H1 (cell line): ENCODE measurements around the gene AFAP1L2. TPM values are rescaled to one million over a fixed set of nuclear protein-coding genes. Genes with fewer than 3 reads are reported as not detected.
A peak's percentile ranks its signal among the peaks of the same experiment; 100 is the strongest.

Experiments
- CTCF ChIA-PET: fragments of 300-600 bp; sonication (Branson Sonifier 250); formaldehyde crosslinking; loops from one replicate; lab custom pipeline; 2021; ENCODE audit not compliant: partially characterized antibody; lab: Charles Lee
- POLR2A ChIA-PET: fragments of 300-600 bp; sonication (Branson Sonifier 250); formaldehyde crosslinking; loops from one replicate; lab custom pipeline; 2021; ENCODE audit warnings: inconsistent platforms; ENCODE audit not compliant: partially characterized antibody; lab: Charles Lee
- DNase-seq, 2 experiments: peaks; one replicate each; pipeline versions ENCODE4 v3.0.0 to v3.0.0-alpha.2; 2010 to 2022; ENCODE audit warnings: low spot score in 2 of 2, low read depth in 1 of 2, mixed read lengths in 1 of 2
- FAIRE-seq: peaks from 2 replicates; lab custom pipeline; 2011; peaks lifted over from hg19 to GRCh38; lab: Jason Lieb, UNC
- H2AFZ ChIP-seq: 2 replicates; pipeline ENCODE4 v1.8.1; 2012; ENCODE audit warnings: low read length, inconsistent platforms
- H2AK5ac ChIP-seq: 2 replicates; pipeline ENCODE4 v1.6.1; 2013; ENCODE audit warnings: low read depth, low read length
- H2BK120ac ChIP-seq: replicated peaks from 2 replicates; pipeline ENCODE3; 2013; ENCODE audit warnings: low read depth, low read length, inconsistent platforms
- H2BK12ac ChIP-seq: 2 replicates; pipeline ENCODE4 v1.6.1; 2013; ENCODE audit warnings: low read depth, low read length
- H2BK15ac ChIP-seq: 2 replicates; pipeline ENCODE4 v1.6.1; 2013; ENCODE audit warnings: low read length
- H2BK20ac ChIP-seq: 2 replicates; pipeline ENCODE4 v1.6.1; 2013; ENCODE audit warnings: low read length
- H2BK5ac ChIP-seq: 2 replicates; pipeline ENCODE4 v1.6.1; 2013; ENCODE audit warnings: low read depth, low read length
- H3K14ac ChIP-seq: 2 replicates; pipeline ENCODE4 v1.6.1; 2013; ENCODE audit warnings: inconsistent platforms; ENCODE audit not compliant: insufficient read length
- H3K18ac ChIP-seq: 2 replicates; pipeline ENCODE4 v1.6.1; 2013; ENCODE audit warnings: low read length; ENCODE audit errors: extremely low read depth
- H3K23ac ChIP-seq: 2 replicates; pipeline ENCODE4 v1.6.1; 2013; ENCODE audit warnings: inconsistent platforms; ENCODE audit not compliant: insufficient read length
- H3K23me2 ChIP-seq: 2 replicates; pipeline ENCODE4 v1.6.1; 2013; ENCODE audit warnings: low read depth, low read length
- H3K27ac ChIP-seq: 2 replicates; pipeline ENCODE4 v1.6.1; 2011; ENCODE audit warnings: low read depth, low read length, inconsistent platforms
- H3K27me3 ChIP-seq, 4 experiments: replicated peaks in 1 of 4; 1 replicate in 1 of 4; 2 replicates in 3 of 4; pipeline versions ENCODE4 v1.6.1 to v1.8.1; 2011 to 2013; ENCODE audit warnings: low read length in 3 of 4, mild to moderate bottlenecking in 3 of 4, inconsistent platforms in 2 of 4, mixed read lengths in 2 of 4, moderate library complexity in 1 of 4; ENCODE audit not compliant: control insufficient read depth in 3 of 4, insufficient read depth in 3 of 4; ENCODE audit errors: extremely low read depth in 1 of 4
- H3K36me3 ChIP-seq, 4 experiments: 2 replicates each; pipeline versions ENCODE4 v1.6.1 to v1.8.1; 2011 to 2013; ENCODE audit warnings: mild to moderate bottlenecking in 4 of 4, low read length in 3 of 4, moderate library complexity in 2 of 4, control low read depth in 1 of 4, inconsistent platforms in 1 of 4; ENCODE audit not compliant: insufficient read depth in 4 of 4, control insufficient read depth in 2 of 4
- H3K4ac ChIP-seq: replicated peaks from 2 replicates; pipeline ENCODE3; 2013; ENCODE audit warnings: low read length, low read depth, mixed read lengths, inconsistent platforms; ENCODE audit not compliant: insufficient read length
- H3K4me1 ChIP-seq, 4 experiments: replicated peaks in 1 of 4; 1 replicate in 1 of 4; 2 replicates in 3 of 4; pipeline versions ENCODE4 v1.6.1 to v1.8.1; 2011 to 2013; ENCODE audit warnings: low read length in 3 of 4, inconsistent platforms in 2 of 4, mixed read lengths in 1 of 4; ENCODE audit not compliant: insufficient read depth in 4 of 4, control insufficient read depth in 3 of 4
- H3K4me2 ChIP-seq, 2 experiments: 2 replicates each; pipeline versions ENCODE4 v1.6.1 to v1.8.1; 2011 to 2013; ENCODE audit warnings: low read depth in 2 of 2, low read length in 2 of 2, control low read depth in 1 of 2, inconsistent platforms in 1 of 2, mild to moderate bottlenecking in 1 of 2; ENCODE audit not compliant: insufficient read depth in 1 of 2
- H3K4me3 ChIP-seq, 4 experiments: fragments of 200-600, 300-600 bp in 1 of 4; sonication (generic), shearing (Covaris generic), sonication (Bioruptor Twin) in 1 of 4; 2 replicates each; pipeline versions ENCODE4 v1.5.1 to v1.8.1; 2011 to 2016; ENCODE audit warnings: low read length in 4 of 4, low read depth in 3 of 4, control low read depth in 2 of 4, inconsistent platforms in 2 of 4, mild to moderate bottlenecking in 2 of 4, mixed read lengths in 1 of 4, moderate library complexity in 1 of 4; ENCODE audit not compliant: insufficient read depth in 2 of 4; ENCODE audit errors: extremely low read depth in 1 of 4
- H3K56ac ChIP-seq: replicated peaks from 2 replicates; pipeline ENCODE3; 2013; ENCODE audit warnings: low read depth, mild to moderate bottlenecking, mixed read lengths, low read length, inconsistent platforms; ENCODE audit not compliant: insufficient read length
- H3K79me1 ChIP-seq: 2 replicates; pipeline ENCODE4 v1.6.1; 2013; ENCODE audit warnings: low read depth, low read length, control low read depth
- H3K79me2 ChIP-seq, 2 experiments: 2 replicates each; pipeline versions ENCODE4 v1.6.1 to v1.8.1; 2012 to 2013; ENCODE audit warnings: low read length in 2 of 2, mild to moderate bottlenecking in 2 of 2, inconsistent platforms in 1 of 2; ENCODE audit not compliant: insufficient read depth in 2 of 2, control insufficient read depth in 1 of 2
- H3K9ac ChIP-seq, 4 experiments: replicated peaks in 1 of 4; 1 replicate in 1 of 4; 2 replicates in 3 of 4; pipeline versions ENCODE4 v1.6.1 to v1.8.1; 2011 to 2013; ENCODE audit warnings: low read depth in 3 of 4, low read length in 3 of 4, control low read depth in 2 of 4, mild to moderate bottlenecking in 2 of 4, moderate library complexity in 2 of 4, inconsistent platforms in 1 of 4; ENCODE audit errors: extremely low read depth in 1 of 4
- H3K9me3 ChIP-seq, 2 experiments: 2 replicates each; pipeline versions ENCODE4 v1.6.1 to v1.8.1; 2012 to 2013; ENCODE audit warnings: mild to moderate bottlenecking in 2 of 2, moderate library complexity in 2 of 2, control low read depth in 1 of 2, inconsistent platforms in 1 of 2, low read depth in 1 of 2, low read length in 1 of 2, mixed read lengths in 1 of 2; ENCODE audit not compliant: insufficient read depth in 2 of 2
- H4K20me1 ChIP-seq, 2 experiments: replicated peaks in 1 of 2; 2 replicates each; pipeline versions ENCODE3 to v1.8.1; 2011 to 2013; ENCODE audit warnings: inconsistent platforms in 2 of 2, low read length in 2 of 2, mild to moderate bottlenecking in 1 of 2; ENCODE audit not compliant: insufficient read depth in 2 of 2, control insufficient read depth in 1 of 2
- H4K5ac ChIP-seq: 2 replicates; pipeline ENCODE4 v1.6.1; 2013; ENCODE audit warnings: low read length, low read depth, mixed read lengths, inconsistent platforms; ENCODE audit not compliant: insufficient read length
- H4K8ac ChIP-seq: 2 replicates; pipeline ENCODE4 v1.8.0; 2013; ENCODE audit warnings: mild to moderate bottlenecking, moderate library complexity, low read length, inconsistent platforms; ENCODE audit not compliant: insufficient read depth; ENCODE audit errors: extremely low read depth
- H4K91ac ChIP-seq: replicated peaks from 2 replicates; pipeline ENCODE3; 2013; ENCODE audit warnings: low read length, mixed read lengths, inconsistent platforms; ENCODE audit not compliant: insufficient read length
- ASH2L ChIP-seq: fragments of 200-600, 300-600 bp; sonication (generic); IDR thresholded peaks from one replicate; pipeline ENCODE4 v1.7.1; 2017; ENCODE audit warnings: low read length
- CBX8 ChIP-seq: fragments of 300-800, 300-1000 bp; sonication (generic); IDR thresholded peaks from 2 replicates; pipeline ENCODE4 v1.7.1; 2016; ENCODE audit warnings: low read depth, low read length, borderline replicate concordance
- E2F6 ChIP-seq: IDR thresholded peaks from 2 replicates; pipeline ENCODE4 v1.6.1; 2012; ENCODE audit warnings: inconsistent platforms
- KDM4A ChIP-seq: IDR thresholded peaks from one replicate; pipeline ENCODE4 v1.7.1; 2012; ENCODE audit warnings: low read depth, mild to moderate bottlenecking, moderate library complexity, low read length, inconsistent platforms; ENCODE audit not compliant: severe bottlenecking
- KDM5A ChIP-seq: fragments of 200-600 bp; IDR thresholded peaks from 2 replicates; pipeline ENCODE4 v1.7.1; 2012; ENCODE audit warnings: mild to moderate bottlenecking, low read length, inconsistent platforms, mixed read lengths
- POLR2AphosphoS5 ChIP-seq: IDR thresholded peaks from 2 replicates; pipeline ENCODE4 v1.6.1; 2011; ENCODE audit warnings: low read depth, low read length
- RAD21 ChIP-seq, 2 experiments: IDR thresholded peaks in 1 of 2; conservative IDR thresholded peaks in 1 of 2; 2 replicates each; pipeline ENCODE4 v1.6.1; 2011; ENCODE audit warnings: low read depth in 2 of 2, low read length in 2 of 2, improper control_type of control experiment in 1 of 2, inconsistent platforms in 1 of 2, mild to moderate bottlenecking in 1 of 2, moderate library complexity in 1 of 2
- SUZ12 ChIP-seq: fragments of 200-600 bp; sonication (generic); IDR thresholded peaks from 2 replicates; pipeline ENCODE4 v1.6.1; 2012; ENCODE audit warnings: mild to moderate bottlenecking, inconsistent platforms, low read length, moderate library complexity, mixed read lengths
- USF2 ChIP-seq: IDR thresholded peaks from 2 replicates; pipeline ENCODE4 v1.6.1; 2011; ENCODE audit warnings: low read length, improper control_type of control experiment
- WGBS, 2 experiments: shearing (Covaris generic) in 1 of 2; methylation state at CpG; one replicate each; pipeline versions ENCODE4 v1.1.6 to v1.1.7; 2013 to 2015; ENCODE audit warnings: low lambda C conversion rate in 2 of 2, mixed read lengths in 2 of 2, inconsistent platforms in 1 of 2, low coverage in 1 of 2, missing lambda C conversion rate in 1 of 2; ENCODE audit not compliant: insufficient replicate concordance in 2 of 2, insufficient coverage in 1 of 2, insufficient read length in 1 of 2; ENCODE audit errors: extremely low coverage in 1 of 2, missing lambda C conversion rate in 1 of 2; 5-methylcytosine and 5-hydroxymethylcytosine counted together
- polyA plus RNA-seq, 7 experiments: library from polyadenylated mRNA; depleted of rRNA in 3 of 7; stranded (reverse) in 5 of 7; unstranded in 2 of 7; fragments of >200 nt in 5 of 7; fragments of 200-250 nt in 2 of 7; gene quantifications; 1 replicate in 5 of 7; 2 replicates in 1 of 7; 4 replicates in 1 of 7; pipeline versions ENCODE4 v1.2.1 to v1.2.3, GENCODE V29; 2011 to 2013; ENCODE audit warnings: missing spikeins in 2 of 7, mixed read lengths in 2 of 7
- total RNA-seq: library from RNA; stranded (reverse); fragmentation: NEBNext Ultra II Directional; extraction: Animal tissue kit (Norgen Biotek cat#: 25700); gene quantifications from 2 replicates; pipeline ENCODE4 v1.2.1, GENCODE V29; 2021

Gene AFAP1L2
- total and polyA plus RNA-seq, 2 of the 8 experiments (the other 6 are each of a cell fraction or from before 2014, with no cell fraction given), result 3.9 to 6.4 TPM

- H3K79me1 ChIP-seq, result no peaks in the 10 kb centered on the region
- H2BK15ac ChIP-seq, result 0 out of 2 replicates have a peak overlapping the region, but pooled peaks have one; percentile 81
- H3K36me3 ChIP-seq, result no peaks in the 10 kb centered on the region
- no peak overlapping the region for H3K23ac ChIP-seq
- no peak overlapping the region for H3K9ac ChIP-seq
- H3K9me3 ChIP-seq, result no peaks in the 10 kb centered on the region
- no peak overlapping the region; the same call in 1 of the 2 replicates for H2BK12ac ChIP-seq
- H3K4me1 ChIP-seq, result peaks cover 3 to 7% (median 3%) of the 10 kb centered on the region in 4 experiments
- POLR2A ChIA-PET, result interaction anchor here (0.9 kb wide), 1 partner anchor 28 kb away, joined by 3 read pairs; no protein-coding TSS in a partner anchor
- no peak overlapping the region for H3K14ac ChIP-seq
- no peaks in the 10 kb centered on the region for H3K23me2 ChIP-seq
- no peak overlapping the region for H2AK5ac ChIP-seq
- no peak overlapping the region for H3K4me3 ChIP-seq
- H4K91ac ChIP-seq, result peak overlapping the region; percentile 49
- H3K27ac ChIP-seq, result no peak overlapping the region
- no peak overlapping the region for H4K5ac ChIP-seq
- WGBS, 2 experiments, result 88% methylated on average over 14 of the region's 14 CpGs; no CpG with 5 or more reads in 1 of the 2 experiments
- FAIRE-seq (no peak), DNase-seq (no peak)
- CTCF ChIA-PET, result interaction anchor here (0.7 to 3.7 kb wide), 7 partner anchors 10 to 126 kb away, joined by 3 to 17 read pairs (median 4); no protein-coding TSS in a partner anchor
- no peak overlapping the region for H2AFZ ChIP-seq
- no peaks in the 10 kb centered on the region for H4K20me1 ChIP-seq
- H3K56ac ChIP-seq, result no peak overlapping the region
- H3K27me3 ChIP-seq, result no peaks in the 10 kb centered on the region
- no peak overlapping the region; the same call in 1 of the 2 replicates for H2BK5ac ChIP-seq
- H2BK20ac ChIP-seq, result no peak overlapping the region
- no peak overlapping the region for H3K18ac ChIP-seq
- H2BK120ac ChIP-seq, result no peak overlapping the region
- H4K8ac ChIP-seq, result no peak overlapping the region
- no peak overlapping the region for H3K4me2 ChIP-seq
- H3K4ac ChIP-seq, result no peak overlapping the region
- no peaks in the 10 kb centered on the region for H3K79me2 ChIP-seq
- no peak for TF ChIP-seq KDM5A
- TF ChIP-seq USF2, result no peak
- no peak for TF ChIP-seq POLR2AphosphoS5
- TF ChIP-seq SUZ12, result no peak
- no peak for TF ChIP-seq RAD21 (IDR thresholded peaks at IDR 0.05 in 1 of 2, conservative IDR thresholded peaks at IDR 0.05 in 1 of 2; ENCODE audit: low read depth in 2 of 2, low read length in 2 of 2)
- no peak for TF ChIP-seq ASH2L
- TF ChIP-seq E2F6, result no peak
- TF ChIP-seq CBX8, result no peak
- TF ChIP-seq KDM4A, result no peak
These were observed 71.8 kb downstream of the AFAP1L2 start for GRCh38 chr10:114332301-114333192.
